PC-3 (cell line): Measurements from ENCODE around the gene MEST.

Experiments used
- CTCF ChIP-seq: fragments of 300-600 bp; sonication (generic); conservative IDR thresholded peaks from 2 replicates; pipeline ENCODE4 v1.5.1; 2017; ENCODE audit warnings: antibody characterized with exemption, low read depth, mild to moderate bottlenecking, low read length
- EZH2 ChIP-seq: fragments of 300-600 bp; sonication (generic); IDR thresholded peaks from one replicate; pipeline ENCODE4 v1.6.1; 2017; ENCODE audit warnings: antibody characterized with exemption, mild to moderate bottlenecking, low read length; ENCODE audit not compliant: unreplicated experiment
- EZH2phosphoT487 ChIP-seq: fragments of 300-600 bp; sonication (generic); IDR thresholded peaks from 2 replicates; pipeline ENCODE4 v1.6.1; 2018; ENCODE audit warnings: mild to moderate bottlenecking, antibody characterized with exemption, low read length, borderline replicate concordance

GRCh38 chr7:130454959-130455358, 36.9 kb upstream of the MEST start:
- TF ChIP-seq EZH2 (no peak), CTCF (no peak), EZH2phosphoT487 (no peak)
